ENCODE measurements around the gene ADRA1B.

The ADRA1B gene

DNA sequence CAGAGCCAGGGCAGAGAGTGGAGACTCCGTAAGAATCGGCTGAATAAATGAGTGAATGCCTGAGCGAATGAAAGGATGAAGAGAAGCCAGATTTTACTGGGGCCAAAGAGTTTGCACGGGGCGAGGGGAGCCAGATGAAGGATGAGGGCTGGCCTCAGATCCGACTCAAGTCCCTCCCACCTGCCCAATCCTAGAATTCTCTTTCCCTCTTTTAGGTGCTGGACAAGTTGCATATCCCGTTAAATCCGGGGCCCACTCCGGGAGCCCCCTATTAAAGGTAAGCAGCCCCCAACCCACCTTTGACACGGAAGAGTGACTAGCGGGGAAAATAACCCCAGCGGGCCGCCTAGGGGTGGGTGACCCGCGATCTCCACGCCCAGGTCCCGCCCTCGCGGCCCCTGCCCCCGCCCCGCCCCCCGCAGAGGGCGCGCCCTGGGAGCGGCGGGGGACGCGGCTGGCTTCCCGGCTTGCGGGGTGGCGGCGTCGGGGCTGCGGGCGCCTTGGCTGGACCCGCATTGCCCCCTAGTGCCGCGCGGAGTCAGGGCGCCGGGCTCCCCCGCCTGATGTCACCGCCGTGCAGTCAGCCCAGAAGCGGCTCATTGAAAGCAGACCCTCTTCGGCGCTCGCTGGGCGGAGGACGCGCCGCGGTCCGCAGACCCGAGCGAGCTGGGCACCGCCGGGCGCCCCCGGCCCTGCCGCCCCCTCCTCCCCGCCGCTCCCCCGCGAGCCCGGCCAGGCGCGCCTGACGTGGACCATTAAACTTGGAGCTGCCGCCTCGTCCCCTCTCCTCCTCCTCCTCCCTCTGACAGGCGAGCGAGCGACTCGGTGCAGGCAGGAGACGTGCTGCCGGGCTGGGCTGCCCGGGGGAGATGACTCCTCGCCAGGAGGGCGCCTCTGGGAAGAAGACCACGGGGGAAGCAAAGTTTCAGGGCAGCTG lies at the start of gene ADRA1B:
Gene ADRA1B (plus strand): TSS at position 579 of the 937 bp plus-strand sequence. CDS start 424 bp downstream, outside the sequence.
- no peak for DNase-seq

DNA sequence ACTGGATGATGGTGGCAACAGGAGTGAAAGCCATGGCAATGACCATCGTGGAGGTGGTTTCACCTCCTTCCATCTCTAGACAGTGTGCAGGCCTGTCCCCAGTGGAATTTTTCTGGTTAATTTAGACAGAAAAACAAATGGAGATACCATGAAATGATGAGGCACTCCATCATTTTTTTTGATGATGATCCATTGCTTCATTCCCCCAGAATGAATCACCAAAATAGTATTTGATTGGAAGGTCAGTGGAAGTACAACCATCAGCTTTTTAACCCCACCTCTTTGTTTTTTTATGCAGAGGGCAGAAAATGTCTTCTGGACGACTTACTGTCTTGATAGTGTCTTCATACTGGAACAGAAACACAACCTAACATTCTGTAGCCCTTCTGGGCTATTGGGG lies 42.6 kb upstream of the ADRA1B start:
- no peak for DNase-seq

GRCh38 chr5:159874263-159874662 lies 42.0 kb upstream of the ADRA1B start:
- no peak for DNase-seq

DNA sequence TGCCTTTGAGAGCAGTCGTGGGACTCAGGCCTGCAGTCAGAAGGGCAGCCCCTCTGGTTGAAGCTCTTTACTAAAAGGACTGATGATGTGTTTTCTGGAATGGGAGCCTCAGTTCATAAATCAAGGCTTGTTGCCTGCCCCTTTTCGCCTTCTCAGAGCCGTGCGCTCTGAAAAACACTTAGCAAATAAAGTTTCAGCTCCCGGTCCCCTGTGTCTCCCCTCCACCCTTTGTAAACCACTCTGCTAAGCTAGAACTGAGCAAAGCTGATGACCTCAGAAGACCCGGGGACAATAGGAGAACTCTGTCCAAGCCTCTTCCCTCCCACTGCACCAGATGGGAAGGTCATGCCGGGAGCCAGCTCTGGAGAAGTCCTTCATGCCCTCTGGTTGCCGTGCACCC lies 39.3 kb upstream of the ADRA1B start:
- DNase-seq: no peak

- no peak for DNase-seq
Measured at GRCh38 chr5:159877894-159878448, 38.3 kb upstream of the ADRA1B start.

DNA sequence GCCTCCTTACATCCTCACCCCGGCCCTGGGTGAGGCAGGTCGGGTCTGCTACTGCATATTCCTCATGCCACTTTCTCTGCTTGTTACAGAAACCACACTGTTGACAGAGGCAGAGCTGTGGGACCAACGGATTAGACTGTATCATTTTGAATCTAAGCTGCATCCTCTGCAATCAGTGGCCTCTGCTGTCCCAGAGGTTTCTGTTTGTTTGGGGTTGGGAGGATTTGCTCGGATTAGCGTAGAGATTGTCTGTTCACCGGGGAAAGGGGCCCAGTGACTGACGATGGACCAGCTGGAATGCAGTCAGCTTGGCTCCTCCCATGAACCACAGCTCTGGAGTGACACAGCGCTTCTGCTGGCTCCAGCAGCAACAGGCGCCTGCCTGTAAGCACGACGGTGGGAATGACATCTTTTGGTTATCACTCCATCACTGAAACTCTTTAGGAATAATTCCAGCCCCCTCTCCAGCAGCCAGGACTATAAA lies 37.3 kb upstream of the ADRA1B start:
- DNase-seq: no peak

DNA sequence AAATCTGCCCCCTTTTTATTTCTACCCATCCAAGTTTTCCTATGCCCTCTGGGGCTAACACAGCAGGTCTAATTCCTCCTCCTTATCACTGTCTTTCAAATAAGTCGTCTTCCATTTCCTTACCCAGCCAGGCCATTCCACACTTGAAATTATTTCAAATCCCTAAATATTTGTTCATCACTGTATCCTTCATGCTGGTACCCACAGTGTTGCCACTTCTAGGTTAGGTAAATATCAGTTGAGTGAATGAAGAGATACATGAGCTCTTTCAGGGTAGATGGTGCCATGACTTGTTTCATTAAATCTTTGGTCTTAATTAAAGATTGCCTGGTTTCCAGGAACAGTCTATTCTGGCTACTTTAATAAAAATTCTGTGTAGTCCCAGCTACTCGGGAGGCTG lies 35.6 kb upstream of the ADRA1B start:
- no peak for DNase-seq

DNA sequence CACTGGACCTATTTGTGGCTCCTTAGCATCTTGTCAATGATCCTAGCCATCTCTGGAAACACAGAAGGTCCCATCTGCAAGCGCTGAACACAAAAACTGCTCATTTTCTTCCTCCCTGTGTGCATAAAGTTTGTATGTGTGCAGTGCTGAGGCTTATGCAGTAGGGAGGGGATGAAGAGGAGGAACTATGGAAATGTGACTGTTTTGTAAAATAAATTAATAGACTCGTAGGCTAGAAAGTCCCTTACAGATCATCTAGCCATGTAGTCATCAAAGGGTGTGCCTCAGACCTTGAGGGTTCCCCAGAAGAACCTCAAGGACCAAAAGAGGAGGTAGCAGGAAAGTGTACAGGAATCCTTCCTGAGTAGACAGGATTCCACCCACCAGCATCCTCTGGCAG lies 34.3 kb upstream of the ADRA1B start:
- no peak for DNase-seq

DNA sequence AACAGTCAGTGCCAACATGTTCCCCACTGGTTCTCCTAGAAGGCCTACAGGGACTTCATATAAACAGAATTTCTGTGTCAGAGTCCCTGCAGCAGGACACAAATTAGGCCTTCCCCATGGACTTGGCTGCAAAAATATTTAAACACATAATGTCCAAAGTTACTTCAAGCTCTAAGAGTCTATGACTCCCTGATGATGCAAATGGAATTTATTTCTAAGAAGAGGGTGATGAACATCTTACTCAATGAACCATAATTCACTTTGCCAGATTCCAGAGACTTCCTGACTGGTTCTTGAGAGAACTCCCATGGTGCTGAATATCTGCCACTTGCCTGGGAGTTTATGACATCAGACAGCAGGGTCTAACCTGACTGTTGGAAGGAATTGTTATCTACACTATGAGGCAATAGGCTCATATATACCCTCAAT lies 32.7 kb upstream of the ADRA1B start:
- no peak for DNase-seq

DNA sequence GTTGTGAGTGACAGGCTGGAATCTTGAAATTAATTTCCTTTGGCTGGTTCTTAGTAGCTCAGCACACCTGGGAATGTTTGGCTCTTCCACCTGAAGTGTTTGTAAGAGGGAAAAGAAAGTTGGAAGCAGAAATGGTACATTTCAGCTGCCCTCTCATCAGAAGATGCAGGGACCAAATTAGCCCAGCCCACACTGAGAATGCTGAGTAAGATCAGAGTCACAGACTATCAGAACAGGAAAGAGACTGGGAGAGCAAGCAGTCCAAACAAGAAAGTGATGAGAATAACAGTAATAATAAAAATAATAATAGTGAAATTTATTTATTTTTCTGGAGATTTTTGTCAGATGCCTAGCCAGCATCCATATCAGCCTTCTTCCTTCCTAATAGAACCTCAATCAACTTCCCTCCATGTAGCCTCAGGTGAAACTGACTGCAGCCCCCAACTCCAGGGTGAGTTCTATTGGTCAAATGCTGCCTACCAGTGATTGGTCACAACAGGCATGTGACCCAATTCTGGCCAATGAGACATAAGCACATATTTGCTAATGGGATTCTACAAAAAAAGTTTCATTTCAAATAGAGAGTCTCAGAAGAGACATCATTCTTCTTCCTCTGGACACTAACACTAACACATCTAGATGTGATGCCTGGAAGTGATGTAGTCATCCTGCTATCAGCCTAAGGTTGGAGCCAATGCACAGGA lies 31.2 kb upstream of the ADRA1B start:
- no peak for DNase-seq

GRCh38 chr5:159886296-159886695 lies 30.0 kb upstream of the ADRA1B start:
- DNase-seq: no peak

GRCh38 chr5:159887050-159887449 lies 29.2 kb upstream of the ADRA1B start:
- no peak for DNase-seq

DNA sequence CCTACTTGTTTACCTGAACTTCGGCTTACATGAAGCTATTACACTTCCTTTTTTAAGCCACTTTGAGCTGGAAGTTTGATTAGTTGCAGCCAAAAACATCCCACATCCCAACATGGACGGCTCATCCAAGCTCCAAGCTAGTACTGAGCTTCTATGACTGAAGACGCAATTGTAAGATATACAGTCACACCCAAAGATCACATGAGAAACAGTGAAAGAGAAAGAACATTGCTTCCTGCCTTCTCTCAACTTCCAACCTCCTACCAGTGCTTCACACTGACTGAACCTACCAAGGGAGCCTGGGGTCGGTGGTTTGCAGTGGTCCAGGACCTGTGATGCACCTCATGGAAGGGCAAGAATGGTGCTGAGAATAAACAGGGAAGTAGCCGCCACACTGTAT lies 27.4 kb upstream of the ADRA1B start:
- DNase-seq: no peak

DNA sequence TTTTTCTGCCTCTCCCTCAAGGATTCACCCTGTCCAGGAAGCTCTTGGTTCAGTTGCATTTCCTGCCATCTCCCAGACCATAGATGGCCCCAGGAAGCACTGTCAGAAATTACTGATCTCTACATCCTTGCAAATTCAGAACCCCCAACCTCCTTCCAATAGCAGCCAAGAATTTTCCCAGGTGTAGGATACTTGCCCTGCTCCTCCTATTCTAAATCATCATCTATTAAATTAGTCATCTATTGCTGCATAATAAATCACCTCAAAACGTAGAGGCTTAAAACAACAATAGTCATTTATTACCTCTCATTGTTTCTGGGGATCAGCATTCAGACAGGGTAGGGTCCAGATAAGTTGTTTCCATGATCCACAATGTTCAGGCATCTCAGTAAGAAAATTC lies 26.1 kb upstream of the ADRA1B start:
- DNase-seq: no peak

DNA sequence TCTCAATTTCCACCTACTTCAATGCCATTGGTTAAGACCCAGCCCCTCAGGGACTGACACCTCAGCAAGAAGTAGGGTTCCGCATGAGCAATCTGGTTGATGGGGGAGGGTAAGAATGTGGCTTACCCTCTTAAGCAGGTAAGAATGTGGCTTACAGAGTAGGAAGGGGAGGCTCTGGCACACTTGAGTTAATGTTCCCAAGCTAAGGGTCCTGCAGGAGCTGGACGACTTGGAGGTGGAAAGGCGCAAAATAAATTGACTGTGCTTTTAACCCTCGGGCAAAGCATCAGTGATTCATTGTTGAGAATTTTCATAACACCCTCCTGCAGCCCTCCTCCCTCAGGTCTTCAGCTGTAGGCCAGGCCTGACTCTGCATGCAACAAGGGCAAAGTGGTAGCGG lies 24.9 kb upstream of the ADRA1B start:
- DNase-seq: no peak

GRCh38 chr5:159893040-159893695 lies 23.1 kb upstream of the ADRA1B start:
- DNase-seq: no peak

- DNase-seq: no peak
Measured at GRCh38 chr5:159894149-159894720, 22.0 kb upstream of the ADRA1B start.

DNA sequence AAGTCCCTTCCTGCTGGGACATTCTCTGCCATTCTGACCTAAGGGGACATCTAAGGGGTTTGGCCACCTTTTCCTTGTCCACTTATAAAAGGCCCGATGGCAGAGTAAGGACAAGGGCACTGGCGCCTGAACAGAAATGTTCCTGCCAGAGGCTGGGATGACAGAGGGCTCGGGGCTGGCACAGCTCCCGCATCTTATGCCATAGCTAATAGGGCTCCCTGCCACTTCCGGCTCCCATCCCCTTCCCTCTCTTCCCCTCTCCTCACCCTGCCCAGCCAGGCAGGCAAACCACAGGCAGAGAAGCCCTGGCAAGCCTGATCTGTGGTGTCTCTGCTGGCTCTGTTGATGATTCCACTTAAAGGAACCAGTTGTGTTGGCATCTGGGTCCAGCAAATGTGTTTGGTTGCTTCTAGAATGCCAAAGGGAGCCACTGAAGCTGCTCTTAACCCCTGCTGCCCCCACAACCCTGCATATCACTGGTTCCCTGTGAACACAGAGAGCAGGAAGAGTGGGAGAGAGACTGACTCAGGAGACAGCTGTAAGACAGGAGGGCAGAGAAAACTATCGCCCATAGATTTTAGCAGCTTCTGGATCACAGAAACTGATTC lies 18.4 kb upstream of the ADRA1B start:
- DNase-seq: no peak

DNA sequence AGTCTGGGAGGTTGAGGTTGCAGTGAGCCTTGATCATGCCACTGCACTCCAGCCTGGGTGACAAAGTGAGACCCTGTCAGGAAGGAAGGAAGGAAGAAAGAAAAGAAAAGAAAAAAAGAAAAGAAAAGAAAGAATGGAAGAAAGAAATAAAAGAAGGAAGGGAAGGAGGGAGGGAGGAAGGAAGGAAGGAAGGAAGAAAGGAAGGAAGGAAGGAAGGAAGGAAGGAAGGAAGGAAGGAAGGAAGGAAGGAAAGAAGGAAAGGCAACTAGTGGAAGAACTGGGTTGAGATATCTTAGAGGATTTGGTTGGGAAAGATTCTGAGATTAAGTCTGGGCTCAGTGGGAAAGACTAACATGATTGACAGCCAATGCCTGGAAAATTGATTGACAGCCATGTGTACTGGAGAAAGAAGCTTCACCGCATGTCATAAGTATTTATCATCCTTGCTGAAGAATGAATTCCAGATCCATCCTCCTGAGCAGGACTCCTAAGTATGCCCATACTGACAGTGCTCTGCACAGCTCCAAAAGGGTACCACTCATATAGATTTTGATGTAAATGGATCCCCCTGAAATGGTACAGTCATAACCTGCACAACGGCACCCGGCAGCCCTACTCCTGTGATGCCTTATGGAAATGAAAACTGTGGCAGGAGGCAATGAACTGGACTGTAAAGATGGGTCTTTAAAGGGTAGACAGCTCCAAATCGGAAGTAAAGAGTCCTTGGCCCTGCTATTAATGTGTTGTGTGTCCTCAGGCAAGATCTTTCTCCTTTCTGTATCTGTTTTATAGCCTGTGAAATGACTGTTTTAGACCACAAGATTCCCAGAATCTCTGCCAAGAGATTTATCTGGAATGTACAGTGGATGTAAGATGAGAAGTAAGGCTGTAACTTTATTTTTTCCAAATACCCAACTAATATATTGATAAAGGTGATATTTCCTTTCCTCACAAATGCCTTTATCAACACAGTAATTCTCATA lies 16.9 kb upstream of the ADRA1B start:
- DNase-seq: no peak

DNA sequence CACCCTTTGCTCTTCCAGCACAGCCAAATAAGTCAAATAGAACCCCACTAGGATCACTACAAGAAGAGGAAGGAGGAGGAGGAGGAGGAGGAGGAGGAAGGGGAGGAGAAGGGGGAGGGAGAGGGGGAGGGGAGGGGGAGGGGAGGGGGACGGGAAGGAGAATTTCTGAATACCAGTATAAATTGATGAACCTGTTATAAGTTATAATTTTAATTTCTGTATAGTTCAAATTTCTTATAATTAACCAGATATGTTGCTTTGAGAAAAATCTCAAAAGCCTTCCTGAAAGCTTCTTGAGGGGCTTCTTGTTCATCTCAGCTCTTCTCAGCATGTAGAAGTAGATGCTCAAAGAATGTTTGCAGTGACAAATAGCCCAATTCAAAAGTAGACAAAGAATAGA lies 15.0 kb upstream of the ADRA1B start:
- no peak for DNase-seq

- DNase-seq: no peak
Measured at GRCh38 chr5:159901772-159902171, 14.5 kb upstream of the ADRA1B start.
